GM18526 (cell line): ENCODE results near the gene MPZL1.

ENCODE experiments used
- POLR2A ChIP-seq: IDR thresholded peaks from 3 replicates; pipeline ENCODE4 v1.6.1; 2011; ENCODE audit not compliant: insufficient read length; ENCODE audit errors: extremely low read depth

The MPZL1 gene

GRCh38 chr1:167756730-167757405 lies 35.1 kb downstream of the MPZL1 start:
- no peak for TF ChIP-seq POLR2A

GRCh38 chr1:167757433-167758309 lies 35.9 kb downstream of the MPZL1 start:
- TF ChIP-seq POLR2A: no peak

- TF ChIP-seq POLR2A: no peak
Measured at GRCh38 chr1:167761400-167761799, 39.6 kb downstream of the MPZL1 start.

- no peak for TF ChIP-seq POLR2A
Measured at GRCh38 chr1:167762061-167762746, 40.4 kb downstream of the MPZL1 start.

GRCh38 chr1:167763525-167764220 lies 41.9 kb downstream of the MPZL1 start:
- TF ChIP-seq POLR2A: no peak

GRCh38 chr1:167764458-167765330 lies 42.9 kb downstream of the MPZL1 start:
- no peak for TF ChIP-seq POLR2A

- TF ChIP-seq POLR2A: no peak
Measured at GRCh38 chr1:167765496-167765895, 43.7 kb downstream of the MPZL1 start.

- TF ChIP-seq POLR2A: no peak
Measured at GRCh38 chr1:167766538-167766937, 44.8 kb downstream of the MPZL1 start.

GRCh38 chr1:167767761-167768160 lies 46.0 kb downstream of the MPZL1 start:
- TF ChIP-seq POLR2A: no peak

GRCh38 chr1:167770127-167770526 lies 48.3 kb downstream of the MPZL1 start:
- TF ChIP-seq POLR2A: no peak

- TF ChIP-seq POLR2A: no peak
Measured at GRCh38 chr1:167772436-167772835, 50.7 kb downstream of the MPZL1 start.

- no peak for TF ChIP-seq POLR2A
Measured at GRCh38 chr1:167773516-167773915, 51.7 kb downstream of the MPZL1 start.

- no peak for TF ChIP-seq POLR2A
Measured at GRCh38 chr1:167774710-167775109, 52.9 kb downstream of the MPZL1 start.

GRCh38 chr1:167775178-167775577 lies 53.4 kb downstream of the MPZL1 start:
- no peak for TF ChIP-seq POLR2A
